HG03064 (cell line): Measurements from ENCODE around the gene CSTA.
A peak's percentile ranks its signal among the peaks of the same experiment; 100 is the strongest.

ENCODE experiments used
- ATAC-seq: cut with Tn5 transposase; IDR thresholded peaks from one replicate; pipeline ENCODE4 v1.9.1; 2021; ENCODE audit warnings: low read depth; ENCODE audit not compliant: unreplicated experiment

Gene CSTA

DNA sequence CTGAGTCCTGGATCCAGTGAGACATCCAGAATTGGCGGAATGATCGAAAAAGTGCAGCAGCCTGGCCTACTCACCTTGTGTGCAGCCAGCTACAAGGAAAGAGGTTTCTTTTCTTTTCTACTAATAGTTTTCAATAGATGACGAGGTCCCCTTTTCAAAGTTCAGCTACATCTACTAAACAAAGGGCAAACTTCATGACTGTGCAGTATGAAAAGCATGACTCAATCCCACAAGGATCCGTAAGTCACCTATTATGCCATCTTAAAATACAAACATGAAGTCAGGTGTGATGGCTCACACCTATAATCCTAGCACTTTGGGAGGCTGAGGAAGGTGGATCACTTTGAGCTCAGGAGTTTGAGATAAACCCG lies 41.3 kb downstream of the CSTA start:
- ATAC-seq = no peak

DNA sequence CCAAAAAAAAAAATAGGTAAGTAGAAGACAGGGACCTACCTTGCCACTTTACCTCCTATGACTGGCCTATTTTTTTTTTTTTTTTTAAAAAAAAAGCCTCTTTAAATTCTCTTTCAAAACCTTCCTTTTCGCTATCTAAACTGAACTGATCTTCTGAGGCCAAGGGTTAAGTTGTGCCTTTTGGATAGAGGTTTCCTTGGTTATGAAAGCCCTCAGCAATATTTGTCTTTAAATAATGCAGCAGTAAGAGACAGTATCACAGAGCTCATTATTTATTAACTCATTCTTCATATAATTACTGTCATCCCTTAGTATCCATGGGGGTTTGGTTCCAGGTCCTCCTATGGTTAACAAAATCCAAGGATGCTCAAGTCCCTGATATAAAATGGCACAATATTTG lies 49.0 kb downstream of the CSTA start:
- no peak for ATAC-seq

DNA sequence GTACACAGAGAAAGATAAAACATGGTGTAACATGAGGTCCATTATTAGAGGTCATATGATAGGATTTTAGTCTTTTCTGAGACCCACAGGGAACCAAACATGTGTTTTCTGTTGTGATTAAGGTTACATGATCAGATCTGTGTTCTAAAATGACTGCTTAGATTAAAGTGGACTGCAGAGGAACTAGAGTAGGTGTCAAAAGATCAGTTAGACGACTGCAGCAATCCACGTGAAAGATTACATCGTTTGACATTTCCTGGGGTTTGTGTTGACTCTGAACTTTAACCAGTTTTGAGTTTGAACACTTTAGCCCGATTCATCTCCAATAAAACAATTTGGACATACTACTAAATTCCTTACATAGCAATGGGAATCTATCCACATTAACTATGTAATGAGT lies 52.9 kb downstream of the CSTA start:
- ATAC-seq = no peak

DNA sequence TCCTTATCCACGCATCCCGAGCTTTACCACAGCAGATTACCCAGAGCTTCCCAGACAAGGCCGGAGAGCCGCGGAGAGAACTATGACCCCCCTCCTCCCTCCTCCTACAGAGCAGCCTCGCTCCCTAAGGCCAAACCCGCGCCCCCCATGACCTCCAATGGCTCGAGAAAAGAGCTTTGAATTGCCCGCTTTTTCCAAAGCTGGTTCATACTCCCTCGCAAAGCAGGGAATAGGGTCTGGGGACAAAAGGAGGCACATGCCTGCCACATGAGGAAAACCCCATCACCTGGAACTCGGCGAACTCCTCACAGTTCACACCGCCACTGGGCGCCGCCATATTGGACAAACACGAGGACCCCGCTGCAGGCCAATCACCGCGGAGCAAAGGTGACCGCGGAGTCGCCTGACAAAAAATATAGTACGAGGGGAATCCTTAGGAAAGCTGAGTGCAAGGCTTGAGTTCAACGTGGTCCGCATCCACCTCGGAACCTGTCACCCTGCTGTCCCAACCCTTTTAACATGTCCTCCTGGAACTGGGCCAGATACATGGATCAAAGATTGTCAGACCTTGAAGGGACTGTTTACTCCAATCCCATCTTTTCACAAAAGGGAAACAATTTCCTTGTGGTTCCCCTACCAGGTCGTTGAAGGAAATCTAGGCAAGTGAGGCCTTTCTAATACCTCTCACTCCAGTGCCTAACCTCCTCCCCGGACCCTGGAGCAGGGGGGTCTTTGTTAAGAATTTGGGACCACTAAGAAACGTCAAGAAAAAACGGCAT lies 58.0 kb downstream of the CSTA start, which contains the start of gene MIX23:
TSS of gene MIX23 (minus strand) at position 344 of the 779 bp plus-strand sequence. CDS start at position 337, 7 bp downstream.
- ATAC-seq = peak; percentile 34

DNA sequence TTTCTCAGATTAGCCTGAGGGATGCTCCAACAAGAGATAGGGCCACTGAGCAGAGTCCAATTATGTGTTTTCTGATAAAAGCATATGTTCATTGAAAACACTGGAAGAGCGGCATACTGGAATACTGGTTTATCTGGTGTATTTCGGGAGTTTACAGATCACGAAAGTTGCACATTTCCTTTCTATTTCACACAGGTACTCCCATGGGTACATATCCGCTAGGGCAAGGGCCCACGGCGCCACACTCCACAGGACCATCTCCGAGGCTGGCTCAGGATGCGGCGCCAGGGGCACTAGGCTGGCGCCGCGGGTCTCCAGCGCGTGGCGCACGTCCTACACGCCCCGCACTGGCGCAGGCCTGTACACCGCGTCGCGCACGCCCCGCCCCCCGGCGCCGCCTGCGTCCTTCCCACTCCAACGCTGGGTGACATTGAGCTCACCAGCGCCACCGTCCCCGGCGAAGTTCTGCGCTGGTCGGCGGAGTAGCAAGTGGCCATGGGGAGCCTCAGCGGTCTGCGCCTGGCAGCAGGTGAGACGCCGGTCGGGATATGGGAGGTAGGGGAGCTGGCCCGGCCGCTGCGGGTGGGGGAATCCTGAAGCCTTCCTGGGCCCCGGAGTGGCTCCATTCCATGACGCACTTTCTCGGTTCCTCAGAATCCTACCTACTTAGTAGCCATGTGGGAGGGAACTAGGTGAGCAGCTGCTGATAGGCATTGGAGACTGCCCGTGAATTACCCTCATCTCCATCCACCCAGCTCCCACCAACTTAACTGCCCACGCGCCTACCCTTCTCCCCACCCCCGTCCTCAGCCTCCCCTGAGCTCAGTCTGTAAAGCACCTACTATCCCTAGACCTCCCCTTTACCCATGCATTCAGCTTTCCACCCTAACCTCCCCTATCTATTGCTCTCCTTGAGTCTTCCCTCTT lies 59.0 kb downstream of the CSTA start, which contains the start of gene FAM162A:
TSS of gene FAM162A (plus strand) at position 412 of the 927 bp plus-strand sequence. CDS start at position 496, 84 bp downstream.
- peak; percentile 91 for ATAC-seq

DNA sequence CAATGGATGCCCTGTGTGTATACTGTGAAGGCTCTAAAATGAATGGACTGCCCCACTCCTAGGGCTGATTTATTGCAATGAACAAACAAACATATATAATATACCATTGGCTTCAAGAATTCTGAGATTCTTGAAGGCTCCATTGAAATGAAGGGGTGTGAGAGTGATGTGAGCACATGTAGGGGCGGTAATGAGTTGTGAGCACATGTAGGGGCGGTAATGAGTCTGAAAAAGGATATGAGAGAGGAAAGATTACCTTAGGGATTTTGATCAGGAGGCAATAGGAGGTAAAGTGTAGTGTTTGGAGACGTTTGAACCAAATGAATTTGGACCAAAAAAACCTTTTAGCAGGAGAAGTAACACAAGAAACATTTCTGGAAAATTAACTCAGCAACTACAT lies 62.7 kb downstream of the CSTA start:
- no peak for ATAC-seq

DNA sequence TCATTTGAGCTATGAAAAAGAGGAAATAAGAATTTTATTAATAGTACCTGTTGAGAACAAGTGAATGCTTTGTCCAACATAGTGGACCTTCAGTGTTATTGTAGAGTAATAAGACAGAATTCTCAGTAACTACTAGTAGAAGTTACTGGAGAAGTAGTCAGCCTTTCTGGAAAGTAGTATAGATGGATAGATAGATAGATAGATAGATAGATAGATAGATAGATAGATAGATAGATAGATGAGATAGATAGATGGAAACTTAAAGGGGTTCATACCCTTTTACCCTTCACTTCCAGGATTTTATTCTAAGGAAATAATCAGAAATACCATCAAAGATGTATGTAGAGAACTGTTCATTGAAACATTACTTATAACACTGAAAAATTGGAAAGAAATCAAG lies 64.1 kb downstream of the CSTA start:
- no peak for ATAC-seq

DNA sequence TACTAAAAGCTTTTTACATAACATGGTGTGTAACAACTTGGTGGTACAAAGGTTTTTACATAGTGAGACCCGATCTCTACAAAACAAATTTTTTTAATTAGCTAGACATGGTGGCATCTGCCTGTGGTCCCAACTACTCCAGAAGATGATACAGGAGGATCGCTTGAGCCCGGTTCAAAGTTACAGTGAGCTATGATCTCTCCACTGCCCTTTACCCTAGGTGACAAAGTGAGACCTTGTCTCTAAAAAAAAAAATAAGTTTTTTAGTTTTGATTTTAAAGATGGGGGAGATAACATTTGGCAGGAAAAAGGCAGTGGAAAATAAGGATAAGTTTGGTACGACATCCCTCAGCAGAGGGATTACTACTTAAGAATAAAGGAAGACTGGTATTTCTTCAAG lies 64.8 kb downstream of the CSTA start:
- no peak for ATAC-seq

DNA sequence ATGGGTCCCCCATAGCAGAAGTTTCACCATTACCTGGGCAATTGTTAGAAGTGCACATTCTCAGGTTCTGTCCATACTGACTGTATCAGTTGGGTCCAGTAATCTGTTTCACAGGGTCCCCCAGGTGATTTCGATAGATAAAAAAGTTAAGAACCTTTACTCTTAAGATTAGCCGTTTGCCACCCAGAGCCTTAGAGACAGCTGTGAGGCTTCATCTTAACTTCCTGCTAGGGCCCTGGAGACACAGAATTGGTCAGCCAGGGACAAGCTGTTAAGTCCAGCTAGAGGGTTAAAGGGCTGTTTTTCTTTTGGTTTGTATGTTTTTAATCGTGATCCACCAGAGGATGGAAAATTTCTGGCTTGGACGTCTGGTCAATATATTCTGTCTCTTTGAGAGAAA lies 65.6 kb downstream of the CSTA start:
- no peak for ATAC-seq
